ENCODE data around the gene APCDD1.
"Not testable (repeated sequence)": the region's sequence is repeated elsewhere in the genome, so short reads cannot be mapped to it uniquely, and the experiment has no call there.

APCDD1 gene

GRCh38 chr18:10461989-10462388, 7.6 kb downstream of the APCDD1 start:
- DNase-seq (ENCODE audit: low read depth in 1 of 2, low spot score in 1 of 2), result no peak

GRCh38 chr18:10462597-10462996, 8.2 kb downstream of the APCDD1 start:
- no peak for DNase-seq (ENCODE audit: low read depth in 1 of 2, low spot score in 1 of 2)

GRCh38 chr18:10463096-10463495, 8.7 kb downstream of the APCDD1 start:
- no peak for DNase-seq (ENCODE audit: low read depth in 1 of 2, low spot score in 1 of 2)

GRCh38 chr18:10463741-10464140, 9.3 kb downstream of the APCDD1 start:
- DNase-seq (ENCODE audit: low read depth in 1 of 2, low spot score in 1 of 2), result no peak

GRCh38 chr18:10464161-10464648, 9.8 kb downstream of the APCDD1 start:
- DNase-seq (ENCODE audit: low read depth in 1 of 2, low spot score in 1 of 2), result not testable (repeated sequence)

- no peak for DNase-seq (ENCODE audit: low read depth in 1 of 2, low spot score in 1 of 2)
Observed at GRCh38 chr18:10465174-10465939, 10.9 kb downstream of the APCDD1 start.

GRCh38 chr18:10470429-10470828, 16.0 kb downstream of the APCDD1 start:
- no peak for DNase-seq (ENCODE audit: low read depth in 1 of 2, low spot score in 1 of 2)

- no peak for DNase-seq (ENCODE audit: low read depth in 1 of 2, low spot score in 1 of 2)
Observed at GRCh38 chr18:10471574-10471973, 17.1 kb downstream of the APCDD1 start.

- DNase-seq (ENCODE audit: low read depth in 1 of 2, low spot score in 1 of 2), result no peak
Observed at GRCh38 chr18:10473132-10473531, 18.7 kb downstream of the APCDD1 start.

GRCh38 chr18:10474309-10474708, 19.9 kb downstream of the APCDD1 start:
- DNase-seq (ENCODE audit: low read depth in 1 of 2, low spot score in 1 of 2), result no peak

- DNase-seq (ENCODE audit: low read depth in 1 of 2, low spot score in 1 of 2), result no peak
Observed at GRCh38 chr18:10475276-10475653, 20.8 kb downstream of the APCDD1 start.

- no peak for DNase-seq (ENCODE audit: low read depth in 1 of 2, low spot score in 1 of 2)
Observed at GRCh38 chr18:10475654-10476291, 21.3 kb downstream of the APCDD1 start.

GRCh38 chr18:10476338-10476791, 21.9 kb downstream of the APCDD1 start:
- no peak for DNase-seq (ENCODE audit: low read depth in 1 of 2, low spot score in 1 of 2)

GRCh38 chr18:10477121-10477862, 22.9 kb downstream of the APCDD1 start:
- DNase-seq (ENCODE audit: low read depth in 1 of 2, low spot score in 1 of 2), result no peak

GRCh38 chr18:10477863-10478260, 23.4 kb downstream of the APCDD1 start:
- no peak for DNase-seq (ENCODE audit: low read depth in 1 of 2, low spot score in 1 of 2)

GRCh38 chr18:10481831-10482230, 27.4 kb downstream of the APCDD1 start:
- DNase-seq (ENCODE audit: low read depth in 1 of 2, low spot score in 1 of 2), result no peak

GRCh38 chr18:10482363-10482984, 28.0 kb downstream of the APCDD1 start:
- DNase-seq (ENCODE audit: low read depth in 1 of 2, low spot score in 1 of 2), result no peak

GRCh38 chr18:10482985-10483949, 28.8 kb downstream of the APCDD1 start:
- no peak for DNase-seq (ENCODE audit: low read depth in 1 of 2, low spot score in 1 of 2)

- DNase-seq (ENCODE audit: low read depth in 1 of 2, low spot score in 1 of 2), result no peak
Observed at GRCh38 chr18:10485475-10485874, 31.0 kb downstream of the APCDD1 start.

GRCh38 chr18:10486362-10486761, 31.9 kb downstream of the APCDD1 start:
- no peak for DNase-seq (ENCODE audit: low read depth in 1 of 2, low spot score in 1 of 2)
